BLaER1 treated with 17β-estradiol and CSF1 and Interleukin-3, amounts not matched to agents 10 nM and 100 nM (cell line): ENCODE measurements around the gene KRTAP10-7.
"Not testable (repeated sequence)": the region's sequence is repeated elsewhere in the genome, so short reads cannot be mapped to it uniquely, and the experiment has no call there.

ENCODE experiments used
- H3K27ac ChIP-seq, 11 experiments: shearing (Covaris generic); formaldehyde crosslinking; 2 replicates each; pipeline ENCODE4 v1.8.1; 2022
- H3K27me3 ChIP-seq, 11 experiments: shearing (Covaris generic); formaldehyde crosslinking; 2 replicates each; pipeline ENCODE4 v1.8.1; 2022
- H3K36me3 ChIP-seq, 11 experiments: shearing (Covaris generic); formaldehyde crosslinking; 2 replicates each; pipeline ENCODE4 v1.8.1; 2022
- H3K4me1 ChIP-seq, 10 experiments: shearing (Covaris generic); formaldehyde crosslinking; 2 replicates each; pipeline ENCODE4 v1.8.1; 2022
- H3K4me2 ChIP-seq, 11 experiments: shearing (Covaris generic); formaldehyde crosslinking; 2 replicates each; pipeline ENCODE4 v1.8.1; 2022
- H3K4me3 ChIP-seq, 10 experiments: shearing (Covaris generic); formaldehyde crosslinking; 2 replicates each; pipeline ENCODE4 v1.8.1; 2022
- H3K9ac ChIP-seq, 11 experiments: shearing (Covaris generic); formaldehyde crosslinking; 2 replicates each; pipeline ENCODE4 v1.8.1; 2022
- H3K9me3 ChIP-seq, 11 experiments: shearing (Covaris generic); formaldehyde crosslinking; replicated peaks in 1 of 11; 2 replicates each; pipeline ENCODE4 v1.8.1; 2022
- H4K20me1 ChIP-seq, 11 experiments: shearing (Covaris generic); formaldehyde crosslinking; 2 replicates each; pipeline ENCODE4 v1.8.1; 2022
- Cebpa-rat ChIP-seq, 11 experiments: shearing (Covaris generic); IDR thresholded peaks; 2 replicates each; pipeline ENCODE4 v1.8.1; 2022

The KRTAP10-7 gene

DNA sequence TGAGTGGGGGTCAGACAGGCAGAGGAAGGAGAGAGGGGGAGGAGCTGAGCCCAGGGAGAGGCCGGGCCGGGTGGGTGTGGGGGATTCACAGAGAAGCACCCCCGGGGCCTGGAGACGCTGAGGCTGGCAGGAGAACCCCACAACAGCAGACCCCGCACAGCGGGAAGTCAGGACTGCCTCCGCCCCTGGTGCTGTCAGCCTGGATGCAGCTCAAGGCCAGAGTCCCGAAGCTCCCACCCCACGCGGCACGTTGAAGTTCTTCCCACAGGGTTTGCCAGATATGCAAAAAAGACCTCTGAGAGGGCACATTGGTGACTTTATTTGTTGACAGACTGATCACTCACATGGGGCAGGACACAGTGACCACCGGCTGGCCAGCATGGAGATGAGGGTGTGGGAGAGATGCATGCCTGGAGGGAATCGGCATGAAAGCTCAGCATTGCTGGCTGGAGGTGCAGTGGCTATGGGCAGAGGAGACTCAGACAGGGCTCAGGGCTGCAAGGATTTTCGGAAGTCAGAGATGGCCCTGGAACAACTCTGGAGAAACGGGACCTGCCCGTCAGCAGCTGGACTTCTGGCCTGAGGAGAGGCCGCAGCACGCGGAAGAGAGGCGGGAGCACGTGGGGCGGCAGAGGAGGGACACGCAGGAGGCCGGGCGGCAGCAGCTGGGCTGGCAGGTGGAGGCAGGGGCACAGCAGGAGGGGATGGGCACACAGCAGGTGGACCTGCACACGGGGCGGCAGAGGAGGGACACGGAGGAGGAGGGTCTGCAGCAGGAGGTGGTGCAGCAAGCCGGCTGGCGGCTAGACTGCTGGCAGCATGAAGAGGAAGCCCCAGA, 42.7 kb upstream of the KRTAP10-7 start:
- Histone ChIP-seq H3K4me3 (no peak overlapping the region), H3K9me3 (peaks cover 14 to 32% (median 27%) of the 10 kb centered on the region in 11 experiments; a peak in 21 of 22 replicates), H4K20me1 (no peaks in the 10 kb centered on the region), H3K4me2 (peak overlapping the region in 9 of 11 experiments; percentile 19 to 91 (median 76); a peak in 16 of 22 replicates), H3K27ac (no peak overlapping the region), H3K36me3 (no peaks in the 10 kb centered on the region), H3K9ac (no peak overlapping the region), H3K27me3 (peaks cover 0 to 29% (median 0%) of the 10 kb centered on the region in 11 experiments; a peak in 5 of 22 replicates), H3K4me1 (peaks cover 4 to 43% (median 32%) of the 10 kb centered on the region in 10 experiments; a peak in 16 of 20 replicates)
- no peak for TF ChIP-seq Cebpa-rat (IDR thresholded peaks at IDR 0.05)

DNA sequence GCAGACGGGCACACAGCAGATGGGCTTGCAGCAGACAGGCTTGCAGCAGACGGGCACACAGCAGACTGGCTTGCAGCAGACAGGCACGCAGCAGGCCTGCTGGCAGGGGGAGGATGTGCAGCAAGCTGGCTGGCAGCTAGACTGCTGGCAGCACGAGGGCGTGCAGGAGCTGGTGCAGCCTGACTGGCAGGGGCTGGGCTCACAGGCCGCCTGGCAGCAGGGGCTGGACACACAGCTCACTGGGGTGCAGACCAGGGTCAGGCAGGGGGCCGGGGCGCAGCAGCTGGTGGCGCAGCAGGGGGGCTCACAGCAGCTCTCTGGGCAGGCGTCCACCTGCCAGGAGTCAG, 42.1 kb upstream of the KRTAP10-7 start:
- H4K20me1 ChIP-seq, H3K27ac ChIP-seq, H3K4me3 ChIP-seq, H3K36me3 ChIP-seq, H3K9ac ChIP-seq, H3K4me2 ChIP-seq: not testable (repeated sequence)
- Histone ChIP-seq H3K4me1 (peaks cover 4 to 43% (median 32%) of the 10 kb centered on the region in 10 experiments; a peak in 16 of 20 replicates), H3K27me3 (peaks cover 0 to 29% (median 0%) of the 10 kb centered on the region in 11 experiments; a peak in 5 of 22 replicates), H3K9me3 (peaks cover 15 to 36% (median 29%) of the 10 kb centered on the region in 11 experiments; a peak in 21 of 22 replicates)

DNA sequence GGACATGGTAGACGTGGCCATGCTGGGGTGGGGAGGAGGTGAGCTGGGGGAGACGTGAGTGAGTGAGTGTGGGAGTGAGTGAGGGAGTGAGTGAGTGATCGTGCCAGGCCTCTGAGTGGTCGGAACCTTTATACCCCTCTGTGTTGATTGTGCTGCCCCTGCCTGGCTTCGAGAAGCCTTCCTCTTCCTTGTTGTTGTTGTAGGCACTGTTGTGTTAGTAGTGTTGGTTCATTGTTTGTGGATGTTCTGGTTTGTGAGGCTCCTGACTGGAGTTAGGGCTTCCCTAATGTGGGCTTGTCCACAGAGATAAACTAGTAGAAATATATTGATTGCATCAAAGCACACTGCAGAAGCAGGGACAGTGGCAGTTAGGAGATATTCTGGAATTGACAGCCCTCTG, 41.7 kb upstream of the KRTAP10-7 start, which contains the start of gene KRTAP10-3:
Gene KRTAP10-3, minus strand, starts transcription at position 101 of the 400 bp plus-strand sequence. Its CDS starts 80 bp downstream, at position 21.
- no peak within 1 kb of the TSS for H3K4me3 ChIP-seq
- H3K27me3 ChIP-seq = peaks cover 0 to 29% (median 0%) of the 10 kb centered on the region in 11 experiments; a peak in 5 of 22 replicates
- no peak within 1 kb of the TSS for H3K27ac ChIP-seq
- no peaks in the 10 kb centered on the region for H4K20me1 ChIP-seq
- peak within 1 kb of the TSS in 6 of 11 experiments; percentile 53 to 91 (median 78); a peak in 10 of 22 replicates for H3K4me2 ChIP-seq
- H3K9ac ChIP-seq = no peak within 1 kb of the TSS
- H3K4me1 ChIP-seq = peaks cover 4 to 43% (median 32%) of the 10 kb centered on the region in 10 experiments; a peak in 16 of 20 replicates
- no peak for TF ChIP-seq Cebpa-rat (IDR thresholded peaks at IDR 0.05)
- H3K9me3 ChIP-seq = peaks cover 15 to 38% (median 29%) of the 10 kb centered on the region in 11 experiments; a peak in 21 of 22 replicates
- H3K36me3 ChIP-seq = no peaks in the 10 kb centered on the region

DNA sequence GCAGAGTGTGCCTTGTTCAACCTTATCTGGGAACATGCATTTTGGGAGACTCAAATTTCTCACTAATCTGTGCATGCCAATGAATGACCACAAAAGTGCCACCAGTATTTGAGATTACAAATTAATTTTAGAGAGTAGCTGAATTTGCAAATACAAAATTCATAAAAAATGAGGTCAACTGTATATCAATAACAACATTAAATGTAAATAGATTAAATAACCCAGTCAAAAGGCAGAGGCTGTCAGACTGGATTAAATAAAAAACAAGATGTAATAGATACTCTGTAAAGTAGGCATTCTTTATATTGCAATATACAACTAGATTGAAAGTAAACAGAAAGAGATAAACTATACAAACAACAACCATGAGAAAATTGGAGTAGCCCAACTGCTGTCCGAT, 36.3 kb upstream of the KRTAP10-7 start:
- H3K9me3 ChIP-seq = peaks cover 13 to 35% (median 27%) of the 10 kb centered on the region in 11 experiments; a peak in 21 of 22 replicates
- peak overlapping the region in 2 of 11 experiments; percentile 55 to 68; a peak in 3 of 22 replicates for H3K4me2 ChIP-seq
- H3K36me3 ChIP-seq = no peaks in the 10 kb centered on the region
- H4K20me1 ChIP-seq = no peaks in the 10 kb centered on the region
- H3K4me1 ChIP-seq = peaks cover 0 to 35% (median 13%) of the 10 kb centered on the region in 10 experiments; a peak in 14 of 20 replicates
- H3K27me3 ChIP-seq = no peaks in the 10 kb centered on the region
- no peak overlapping the region for H3K4me3 ChIP-seq
- no peak for TF ChIP-seq Cebpa-rat (IDR thresholded peaks at IDR 0.05)
- H3K9ac ChIP-seq = no peak overlapping the region
- H3K27ac ChIP-seq = no peak overlapping the region

DNA sequence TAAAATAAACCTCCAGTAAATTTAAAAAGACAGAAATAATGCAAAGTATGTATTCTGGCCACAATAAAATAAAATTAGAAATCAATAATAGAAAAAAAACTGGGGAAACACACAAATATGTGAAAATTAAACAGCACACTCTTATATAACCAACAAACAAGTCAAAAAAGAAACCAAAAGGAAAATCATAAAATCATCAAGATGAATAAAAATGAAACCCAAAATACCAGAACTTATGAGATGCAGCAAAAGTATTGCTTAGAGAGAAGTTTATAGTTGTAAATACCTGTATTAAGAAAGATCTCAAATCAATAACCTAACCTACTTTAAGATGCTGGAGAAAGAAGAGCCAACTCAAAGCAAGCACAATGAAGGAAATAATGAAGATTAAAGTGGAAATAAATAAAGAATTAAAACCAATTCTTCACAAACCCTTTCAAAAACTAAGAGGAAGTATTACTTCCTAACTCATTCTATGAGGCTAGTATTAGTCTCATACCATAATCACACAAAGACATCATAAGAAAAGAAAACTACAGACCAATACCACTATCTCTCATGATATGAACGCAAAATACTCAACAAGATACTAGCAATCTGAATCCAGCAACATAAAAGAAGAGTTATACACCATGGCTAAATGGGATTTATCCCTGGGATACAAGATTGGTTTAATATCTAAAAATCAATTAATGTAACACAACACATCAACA, 35.4 kb upstream of the KRTAP10-7 start:
- Histone ChIP-seq H3K9ac (no peak overlapping the region), H4K20me1 (no peaks in the 10 kb centered on the region), H3K27me3 (no peaks in the 10 kb centered on the region), H3K36me3 (no peaks in the 10 kb centered on the region), H3K27ac (peak overlapping the region in 5 of 11 experiments; percentile 12 to 77 (median 47); a peak in 6 of 22 replicates), H3K4me1 (peaks cover 0 to 35% (median 13%) of the 10 kb centered on the region in 10 experiments; a peak in 14 of 20 replicates), H3K4me3 (no peak overlapping the region), H3K4me2 (peak overlapping the region in 4 of 11 experiments; percentile 27 to 68 (median 48); a peak in 5 of 22 replicates), H3K9me3 (peaks cover 4 to 26% (median 18%) of the 10 kb centered on the region in 11 experiments; a peak in 20 of 22 replicates)
- no peak for TF ChIP-seq Cebpa-rat (IDR thresholded peaks at IDR 0.05)

DNA sequence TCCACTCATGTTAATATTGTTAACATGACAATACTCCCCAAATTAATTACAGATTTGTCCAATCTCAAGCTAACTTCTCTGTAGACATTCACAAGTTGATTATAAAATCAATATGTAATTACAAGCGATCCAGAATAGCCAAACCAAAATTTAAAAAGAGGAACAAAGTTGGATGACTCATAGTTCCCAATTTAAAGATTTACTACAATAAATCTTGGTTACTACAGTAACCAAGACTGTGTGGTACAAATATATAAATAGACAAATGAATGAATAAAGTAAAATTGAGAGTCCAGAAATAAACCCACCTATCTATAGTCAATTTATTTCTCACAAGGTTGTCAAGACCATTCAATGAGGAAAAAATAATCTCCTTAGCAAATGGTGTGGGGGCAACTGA, 34.0 kb upstream of the KRTAP10-7 start:
- Histone ChIP-seq H3K9ac (peak overlapping the region in 1 of 11 experiments; percentile 29; a peak in 1 of 22 replicates), H3K4me3 (no peak overlapping the region), H3K27me3 (no peaks in the 10 kb centered on the region), H3K27ac (peak overlapping the region in 3 of 11 experiments; percentile 42 to 77 (median 66); a peak in 6 of 22 replicates), H4K20me1 (no peaks in the 10 kb centered on the region), H3K4me2 (peak overlapping the region in 5 of 11 experiments; percentile 7 to 68 (median 40); a peak in 4 of 22 replicates), H3K36me3 (no peaks in the 10 kb centered on the region), H3K4me1 (peaks cover 0 to 35% (median 13%) of the 10 kb centered on the region in 10 experiments; a peak in 14 of 20 replicates), H3K9me3 (peaks cover 12 to 28% (median 21%) of the 10 kb centered on the region in 11 experiments)
- no peak for TF ChIP-seq Cebpa-rat (IDR thresholded peaks at IDR 0.05)

DNA sequence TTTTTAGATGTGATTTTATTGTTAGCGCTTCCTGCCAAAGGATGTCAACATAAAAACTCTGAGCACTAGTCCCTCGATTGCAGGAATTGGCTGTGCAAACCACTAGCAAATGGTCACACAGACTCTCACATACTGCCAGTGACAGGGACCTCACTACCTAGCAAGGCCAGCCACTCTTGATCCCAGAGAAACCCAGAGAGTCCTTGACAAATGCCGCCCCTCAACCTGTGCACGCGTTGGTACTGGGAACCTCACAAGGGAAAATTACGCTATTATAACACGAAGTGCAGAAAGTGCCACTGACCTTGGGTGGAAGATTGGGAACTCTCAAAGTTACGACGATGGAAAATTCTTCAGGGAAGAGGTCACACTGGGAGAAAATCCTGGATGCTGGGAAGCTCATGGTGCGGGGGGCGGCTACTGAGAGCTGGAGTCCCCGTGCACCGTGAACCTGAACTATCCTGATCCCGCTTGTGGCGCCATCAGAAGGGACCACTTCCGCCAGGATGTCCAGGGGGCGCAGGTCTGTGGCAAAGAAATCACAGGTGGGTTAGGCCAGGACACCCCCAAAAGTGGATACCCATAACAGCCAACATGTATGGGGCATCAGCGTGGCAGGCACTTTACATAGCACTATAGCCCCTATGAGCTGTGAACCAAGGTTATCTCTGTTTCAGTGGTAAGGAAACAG, 32.8 kb upstream of the KRTAP10-7 start:
- Histone ChIP-seq H3K4me1 (peaks cover 0 to 35% (median 13%) of the 10 kb centered on the region in 10 experiments; a peak in 14 of 20 replicates), H3K4me3 (no peak overlapping the region), H3K4me2 (peak overlapping the region in 3 of 11 experiments; percentile 14 to 68 (median 42); a peak in 4 of 22 replicates), H3K36me3 (no peaks in the 10 kb centered on the region), H4K20me1 (no peaks in the 10 kb centered on the region), H3K9ac (no peak overlapping the region), H3K27ac (peak overlapping the region in 3 of 11 experiments; percentile 42 to 77 (median 66); a peak in 3 of 22 replicates), H3K9me3 (peaks cover 13 to 27% (median 22%) of the 10 kb centered on the region in 11 experiments), H3K27me3 (no peaks in the 10 kb centered on the region)
- TF ChIP-seq Cebpa-rat (IDR thresholded peaks at IDR 0.05) = no peak

DNA sequence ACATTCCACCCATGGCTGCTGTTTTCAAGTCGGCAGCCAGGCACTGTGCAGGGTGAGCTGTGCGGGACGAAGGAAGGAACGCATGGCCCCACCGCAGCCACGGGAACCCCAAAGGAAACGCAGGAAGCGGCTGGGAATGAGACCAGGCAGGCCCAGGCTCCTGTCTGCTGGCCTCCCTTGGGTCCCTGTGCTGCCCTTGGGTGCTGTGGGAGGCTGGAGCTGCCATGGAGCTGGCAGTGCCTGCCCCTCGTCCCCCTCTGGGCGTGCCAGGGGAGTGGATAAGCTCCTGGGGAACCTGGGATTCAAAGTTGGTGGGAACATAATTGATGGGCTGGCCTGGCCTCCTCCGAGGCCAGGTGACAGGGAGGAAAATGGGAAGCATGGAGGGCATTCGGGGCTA, 32.1 kb upstream of the KRTAP10-7 start:
- Histone ChIP-seq H3K27me3 (no peaks in the 10 kb centered on the region), H3K4me3 (no peak overlapping the region), H3K9me3 (peaks cover 10 to 26% (median 19%) of the 10 kb centered on the region in 11 experiments), H3K4me2 (0 out of 22 replicates have a peak overlapping the region, but pooled peaks of 1 of the 11 experiments have one; percentile 2), H3K4me1 (peaks cover 0 to 35% (median 13%) of the 10 kb centered on the region in 10 experiments; a peak in 14 of 20 replicates), H3K36me3 (no peaks in the 10 kb centered on the region), H4K20me1 (no peaks in the 10 kb centered on the region), H3K27ac (no peak overlapping the region), H3K9ac (no peak overlapping the region)
- TF ChIP-seq Cebpa-rat (IDR thresholded peaks at IDR 0.05) = no peak
